Breast epithelium (tissue), 4 donors: Measurements from ENCODE around the gene FEM1A. TPM values are rescaled to one million over a fixed set of nuclear protein-coding genes. Genes with fewer than 3 reads are reported as not detected.
"Not testable (repeated sequence)": the region's sequence is repeated elsewhere in the genome, so short reads cannot be mapped to it uniquely, and the experiment has no call there.

Experiments used
- DNase-seq, 2 donors: peaks; one replicate each; pipeline ENCODE4 v3.0.0-alpha.2; 2019; ENCODE audit warnings: low spot score in 2 of 2
- H3K27ac ChIP-seq, 2 donors: fragments of 200-600 bp; sonication (generic) in 1 of 2; one replicate each; pipeline ENCODE4 v1.5.1; 2016 to 2019; ENCODE audit warnings: mild to moderate bottlenecking in 1 of 2
- H3K27me3 ChIP-seq, 2 donors: fragments of 200-600 bp; sonication (generic) in 1 of 2; one replicate each; pipeline versions ENCODE4 v1.5.1 to v1.6.0; 2017 to 2019; ENCODE audit warnings: control low read depth in 1 of 2, mild to moderate bottlenecking in 1 of 2
- H3K36me3 ChIP-seq: fragments of 200-600 bp; one replicate; pipeline ENCODE4 v1.5.1; 2019
- H3K4me1 ChIP-seq, 2 donors: fragments of 200-600 bp; sonication (generic); one replicate each; pipeline ENCODE4 v1.5.1; 2016 to 2019; ENCODE audit warnings: control low read depth in 1 of 2
- H3K4me3 ChIP-seq, 3 donors: fragments of 200-600 bp; sonication (generic); 1 replicate in 2 of 3; 2 replicates in 1 of 3; pipeline ENCODE4 v1.5.1; 2016 to 2019; ENCODE audit warnings: mild to moderate bottlenecking in 3 of 3, moderate library complexity in 2 of 3
- H3K9me3 ChIP-seq, 2 donors: fragments of 200-600 bp; sonication (generic) in 1 of 2; one replicate each; pipeline ENCODE4 v1.5.1; 2016 to 2019; ENCODE audit warnings: control low read depth in 1 of 2
- CTCF ChIP-seq, 3 donors: fragments of 450-650 bp; IDR thresholded peaks; one replicate each; pipeline ENCODE4 v1.5.1; 2016 to 2017; ENCODE audit warnings: antibody characterized with exemption in 3 of 3, mild to moderate bottlenecking in 3 of 3, moderate library complexity in 3 of 3
- POLR2A ChIP-seq: fragments of 450-650 bp; IDR thresholded peaks from one replicate; pipeline ENCODE4 v1.6.1; 2016; ENCODE audit warnings: antibody characterized with exemption, mild to moderate bottlenecking, moderate library complexity
- POLR2AphosphoS5 ChIP-seq, 3 donors: sonication (generic); formaldehyde crosslinking; IDR thresholded peaks; one replicate each; pipeline ENCODE4 v1.6.1; 2017; ENCODE audit warnings: antibody characterized with exemption in 3 of 3
- intact Hi-C: fragments of 100-400 bp; cut with DNase I; formaldehyde crosslinking; loops from one replicate; pipeline ENCODE4 v1.15.1; 2023; ENCODE audit warnings: low total_unique reads
- total RNA-seq, 3 donors: library from RNA; depleted of rRNA; stranded (reverse); fragments of >200 nt; gene quantifications; one replicate each; pipeline ENCODE4 v1.1.0, GENCODE V29; 2016

FEM1A gene
- total RNA-seq, 3 donors from 2014 or later: 10.4 to 17.6 (median 12.5) TPM

GRCh38 chr19:4829001-4829712, 37.6 kb downstream of the FEM1A start:
- Histone ChIP-seq H3K27me3 (no peaks in the 10 kb centered on the region), H3K9me3 (no peaks in the 10 kb centered on the region), H3K36me3 (no peaks in the 10 kb centered on the region), H3K27ac (peak overlapping the region in 1 of 2 donors; percentile 45), H3K4me1 (peaks cover 0 to 7% of the 10 kb centered on the region in 2 donors), H3K4me3 (no peak overlapping the region)
- no peak for DNase-seq
- intact Hi-C loops: no loop called here
- TF ChIP-seq POLR2A (no peak), POLR2AphosphoS5 (IDR thresholded peaks at IDR 0.05) (no peak), CTCF (IDR thresholded peaks at IDR 0.05) (no peak)

GRCh38 chr19:4830332-4830731, 38.8 kb downstream of the FEM1A start:
- H3K27ac ChIP-seq: peak overlapping the region; percentile 93 to 94
- H3K9me3 ChIP-seq: no peaks in the 10 kb centered on the region
- H3K4me3 ChIP-seq: peak overlapping the region; percentile 91 to 99 (median 91)
- intact Hi-C loops: no loop called here
- TF ChIP-seq POLR2AphosphoS5 (IDR thresholded peaks at IDR 0.05): no peak
- TF ChIP-seq CTCF (IDR thresholded peaks at IDR 0.05): no peak
- TF ChIP-seq POLR2A: no peak
- no peaks in the 10 kb centered on the region for H3K36me3 ChIP-seq
- no peak for DNase-seq
- H3K27me3 ChIP-seq: no peaks in the 10 kb centered on the region
- peaks cover 0 to 7% of the 10 kb centered on the region in 2 donors for H3K4me1 ChIP-seq

- Histone ChIP-seq H3K27me3 (no peaks in the 10 kb centered on the region), H3K9me3 (no peaks in the 10 kb centered on the region), H3K27ac (peak overlapping the region; percentile 93 to 94), H3K4me1 (peaks cover 0 to 7% of the 10 kb centered on the region in 2 donors), H3K36me3 (no peaks in the 10 kb centered on the region), H3K4me3 (peak overlapping the region; percentile 91 to 99 (median 91))
- intact Hi-C loops: no loop called here
- no peak for DNase-seq
- TF ChIP-seq POLR2AphosphoS5 (IDR thresholded peaks at IDR 0.05): no peak
- TF ChIP-seq POLR2A: no peak
- TF ChIP-seq CTCF (IDR thresholded peaks at IDR 0.05): no peak
These were observed 39.3 kb downstream of the FEM1A start for GRCh38 chr19:4830768-4831265.

GRCh38 chr19:4831304-4831978, 39.9 kb downstream of the FEM1A start, which contains the start of gene TICAM1:
Gene TICAM1 (minus strand): TSS chr19:4831712. CDS start chr19:4818377, 13,335 bp downstream.
- intact Hi-C loops: no loop called here
- Histone ChIP-seq H3K27ac (peak within 1 kb of the TSS; percentile 93 to 94), H3K27me3 (no peaks in the 10 kb centered on the region), H3K4me1 (peaks cover 0 to 7% of the 10 kb centered on the region in 2 donors), H3K4me3 (peak within 1 kb of the TSS; percentile 91 to 99 (median 91)), H3K36me3 (no peaks in the 10 kb centered on the region), H3K9me3 (no peaks in the 10 kb centered on the region)
- DNase-seq: peak; percentile 48 to 71
- TF ChIP-seq CTCF (IDR thresholded peaks at IDR 0.05): peak in 1 of 3 donors; percentile 7
- peak; percentile 57 to 67 (median 67) for TF ChIP-seq POLR2AphosphoS5 (IDR thresholded peaks at IDR 0.05)
- peak; percentile 50 for TF ChIP-seq POLR2A

GRCh38 chr19:4831979-4832340, 40.4 kb downstream of the FEM1A start:
- H3K9me3 ChIP-seq, intact Hi-C loops, H3K27me3 ChIP-seq, H3K36me3 ChIP-seq, DNase-seq, H3K4me1 ChIP-seq: not testable (repeated sequence)
- Histone ChIP-seq H3K4me3 (peak overlapping the region; percentile 91 to 99 (median 91)), H3K27ac (peak overlapping the region; percentile 93 to 94)
